Ovary (tissue), 3 donors: ENCODE results near the gene SON.

ENCODE experiments used
- EP300 ChIP-seq: sonication (generic); formaldehyde crosslinking; IDR thresholded peaks from one replicate; pipeline ENCODE4 v1.6.1; 2017; ENCODE audit warnings: antibody characterized with exemption
- POLR2A ChIP-seq: fragments of 450-650 bp; IDR thresholded peaks from one replicate; pipeline ENCODE4 v1.6.1; 2017; ENCODE audit warnings: antibody characterized with exemption, mild to moderate bottlenecking, moderate library complexity
- TF ChIP-seq, protein P1 (sequence below), 3 donors: fragments of 450-650 bp in 2 of 3; fragments of 200-600 bp in 1 of 3; IDR thresholded peaks; one replicate each; pipeline versions ENCODE4 v1.5.1 to v1.8.0; 2016 to 2022; ENCODE audit warnings: antibody characterized with exemption in 3 of 3, mild to moderate bottlenecking in 1 of 3
- donor health status: DM: no; HTN: no; CAD: no.

GRCh38 chr21:33611006-33611744 lies 68.3 kb downstream of the SON start:
- TF ChIP-seq, protein P1, sequence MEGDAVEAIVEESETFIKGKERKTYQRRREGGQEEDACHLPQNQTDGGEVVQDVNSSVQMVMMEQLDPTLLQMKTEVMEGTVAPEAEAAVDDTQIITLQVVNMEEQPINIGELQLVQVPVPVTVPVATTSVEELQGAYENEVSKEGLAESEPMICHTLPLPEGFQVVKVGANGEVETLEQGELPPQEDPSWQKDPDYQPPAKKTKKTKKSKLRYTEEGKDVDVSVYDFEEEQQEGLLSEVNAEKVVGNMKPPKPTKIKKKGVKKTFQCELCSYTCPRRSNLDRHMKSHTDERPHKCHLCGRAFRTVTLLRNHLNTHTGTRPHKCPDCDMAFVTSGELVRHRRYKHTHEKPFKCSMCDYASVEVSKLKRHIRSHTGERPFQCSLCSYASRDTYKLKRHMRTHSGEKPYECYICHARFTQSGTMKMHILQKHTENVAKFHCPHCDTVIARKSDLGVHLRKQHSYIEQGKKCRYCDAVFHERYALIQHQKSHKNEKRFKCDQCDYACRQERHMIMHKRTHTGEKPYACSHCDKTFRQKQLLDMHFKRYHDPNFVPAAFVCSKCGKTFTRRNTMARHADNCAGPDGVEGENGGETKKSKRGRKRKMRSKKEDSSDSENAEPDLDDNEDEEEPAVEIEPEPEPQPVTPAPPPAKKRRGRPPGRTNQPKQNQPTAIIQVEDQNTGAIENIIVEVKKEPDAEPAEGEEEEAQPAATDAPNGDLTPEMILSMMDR (IDR thresholded peaks at IDR 0.05), result no peak
- TF ChIP-seq EP300 (no peak), POLR2A (no peak)
